WTC11 (cell line): ENCODE measurements around the gene ITGA2B. TPM values are rescaled to one million over a fixed set of nuclear protein-coding genes. Genes with fewer than 3 reads are reported as not detected.

ENCODE experiments used
- ATAC-seq: fragments of 200-7000 bp; cut with Tn5 transposase; 2 replicates; pipeline ENCODE4 v1.10.0; 2021; ENCODE audit warnings: mild to moderate bottlenecking, moderate library complexity
- CTCF ChIA-PET: fragments of 300-600 bp; sonication (Branson Sonifier 250); formaldehyde crosslinking; loops from one replicate; lab custom pipeline; 2021; ENCODE audit warnings: antibody characterized with exemption; lab: Charles Lee
- POLR2A ChIA-PET: fragments of 350-600 bp; sonication (Branson Sonifier 250); formaldehyde crosslinking; loops from one replicate; lab custom pipeline; 2021; ENCODE audit warnings: antibody characterized with exemption; lab: Charles Lee
- DNase-seq: peaks from one replicate; pipeline ENCODE4 v3.0.0; 2021; ENCODE audit warnings: low spot score
- H3K27ac Mint-ChIP-seq: 2 replicates; pipeline ENCODE4 v1.8.0; 2021; ENCODE audit warnings: mixed read lengths
- H3K27me3 Mint-ChIP-seq: 2 replicates; pipeline ENCODE4 v1.8.0; 2021; ENCODE audit warnings: low read depth, mild to moderate bottlenecking, moderate library complexity, mixed read lengths
- H3K36me3 Mint-ChIP-seq: 2 replicates; pipeline ENCODE4 v1.8.0; 2021; ENCODE audit warnings: mixed read lengths
- H3K4me1 Mint-ChIP-seq: 2 replicates; pipeline ENCODE4 v1.8.0; 2022; ENCODE audit warnings: mixed read lengths
- H3K4me3 Mint-ChIP-seq: 2 replicates; pipeline ENCODE4 v1.8.0; 2021; ENCODE audit warnings: mild to moderate bottlenecking, moderate library complexity, mixed read lengths
- H3K9me3 Mint-ChIP-seq: 2 replicates; pipeline ENCODE4 v1.8.0; 2021; ENCODE audit warnings: mixed read lengths
- E2F1 ChIP-seq: sonication (generic); formaldehyde crosslinking; IDR thresholded peaks from 2 replicates; pipeline ENCODE4 v1.8.0; 2022; ENCODE audit warnings: mild to moderate bottlenecking, missing genetic modification reagents
- E2F5 ChIP-seq: sonication (generic); formaldehyde crosslinking; IDR thresholded peaks from 2 replicates; pipeline ENCODE4 v1.8.1; 2022; ENCODE audit warnings: mild to moderate bottlenecking, moderate library complexity, missing genetic modification reagents
- GABPB1 ChIP-seq: sonication (generic); formaldehyde crosslinking; IDR thresholded peaks from 2 replicates; pipeline ENCODE4 v1.8.1; 2023; ENCODE audit warnings: mild to moderate bottlenecking, missing genetic modification reagents
- HMGA2 ChIP-seq: fragments of 250-450 bp; sonication (Bioruptor Pico); IDR thresholded peaks from 2 replicates; pipeline ENCODE4 v1.4.0; 2021; ENCODE audit warnings: mild to moderate bottlenecking, moderate library complexity
- IRF2 ChIP-seq: sonication (generic); formaldehyde crosslinking; IDR thresholded peaks from 2 replicates; pipeline ENCODE4 v1.8.0; 2022; ENCODE audit warnings: low read depth, missing genetic modification reagents, borderline replicate concordance
- JUN ChIP-seq: sonication (generic); formaldehyde crosslinking; IDR thresholded peaks from 2 replicates; pipeline ENCODE4 v1.8.0; 2023; ENCODE audit warnings: mild to moderate bottlenecking, missing genetic modification reagents
- RORB ChIP-seq: fragments of 250-450 bp; sonication (Bioruptor Pico); IDR thresholded peaks from 2 replicates; pipeline ENCODE4 v1.9.0; 2021; ENCODE audit warnings: mild to moderate bottlenecking
- TCF7 ChIP-seq: sonication (generic); formaldehyde crosslinking; IDR thresholded peaks from 2 replicates; pipeline ENCODE4 v1.8.0; 2022; ENCODE audit warnings: mild to moderate bottlenecking, low read depth, missing genetic modification reagents, moderate library complexity
- TEAD1 ChIP-seq: sonication (generic); formaldehyde crosslinking; IDR thresholded peaks from 2 replicates; pipeline ENCODE4 v1.8.0; 2022; ENCODE audit warnings: mild to moderate bottlenecking, missing genetic modification reagents
- USF1 ChIP-seq: sonication (generic); formaldehyde crosslinking; IDR thresholded peaks from 2 replicates; pipeline ENCODE4 v1.8.0; 2022; ENCODE audit warnings: mild to moderate bottlenecking, missing genetic modification reagents
- ZNF138 ChIP-seq: sonication (generic); formaldehyde crosslinking; conservative IDR thresholded peaks from 2 replicates; pipeline ENCODE4 v1.8.1; 2022; ENCODE audit warnings: mild to moderate bottlenecking, moderate library complexity, missing genetic modification reagents
- ZNF281 ChIP-seq: sonication (generic); formaldehyde crosslinking; IDR thresholded peaks from 2 replicates; pipeline ENCODE4 v1.8.0; 2023; ENCODE audit warnings: mild to moderate bottlenecking, missing genetic modification reagents
- ZNF317 ChIP-seq: sonication (generic); formaldehyde crosslinking; IDR thresholded peaks from 2 replicates; pipeline ENCODE4 v1.8.1; 2023; ENCODE audit warnings: low read depth, mild to moderate bottlenecking, moderate library complexity, missing genetic modification reagents, borderline replicate concordance
- ZNF396 ChIP-seq: fragments of 250-450 bp; sonication (Bioruptor Pico); IDR thresholded peaks from 2 replicates; pipeline ENCODE4 v1.8.0; 2021; ENCODE audit warnings: mild to moderate bottlenecking, moderate library complexity, borderline replicate concordance
- total RNA-seq: library from RNA; stranded (reverse); gene quantifications from 3 replicates; pipeline ENCODE4 v1.2.3, GENCODE V29; 2021
- TF ChIP-seq, protein P1 (sequence below): fragments of 250-450 bp; sonication (Bioruptor Pico); IDR thresholded peaks from 2 replicates; pipeline ENCODE4 v1.9.0; 2021; ENCODE audit warnings: mild to moderate bottlenecking
- TF ChIP-seq, protein P2 (sequence below): sonication (generic); formaldehyde crosslinking; IDR thresholded peaks from 2 replicates; pipeline ENCODE4 v1.8.0; 2022; ENCODE audit warnings: mild to moderate bottlenecking, missing genetic modification reagents
- TF ChIP-seq, protein P3 (sequence below): fragments of 200-600 bp; IDR thresholded peaks from 2 replicates; pipeline ENCODE4 v1.8.0; 2022; ENCODE audit warnings: antibody characterized with exemption
- TF ChIP-seq, protein P4 (sequence below): sonication (generic); formaldehyde crosslinking; IDR thresholded peaks from 2 replicates; pipeline ENCODE4 v1.8.1; 2023; ENCODE audit warnings: mild to moderate bottlenecking, missing genetic modification reagents, borderline replicate concordance

ITGA2B gene
- total RNA-seq, 1 experiment from 2014 or later = 21.5 TPM

- TF ChIP-seq ZNF317 (CRISPR knock-in tag) (no peak), USF1 (CRISPR knock-in tag) (peak; percentile 47; the same call in 1 of the 2 replicates), ZNF138 (no peak), IRF2 (0 out of 2 replicates have a peak, but pooled peaks have one; percentile 51), JUN (CRISPR knock-in tag) (peak; percentile 64; the same call in 1 of the 2 replicates)
- TF ChIP-seq, protein P1, sequence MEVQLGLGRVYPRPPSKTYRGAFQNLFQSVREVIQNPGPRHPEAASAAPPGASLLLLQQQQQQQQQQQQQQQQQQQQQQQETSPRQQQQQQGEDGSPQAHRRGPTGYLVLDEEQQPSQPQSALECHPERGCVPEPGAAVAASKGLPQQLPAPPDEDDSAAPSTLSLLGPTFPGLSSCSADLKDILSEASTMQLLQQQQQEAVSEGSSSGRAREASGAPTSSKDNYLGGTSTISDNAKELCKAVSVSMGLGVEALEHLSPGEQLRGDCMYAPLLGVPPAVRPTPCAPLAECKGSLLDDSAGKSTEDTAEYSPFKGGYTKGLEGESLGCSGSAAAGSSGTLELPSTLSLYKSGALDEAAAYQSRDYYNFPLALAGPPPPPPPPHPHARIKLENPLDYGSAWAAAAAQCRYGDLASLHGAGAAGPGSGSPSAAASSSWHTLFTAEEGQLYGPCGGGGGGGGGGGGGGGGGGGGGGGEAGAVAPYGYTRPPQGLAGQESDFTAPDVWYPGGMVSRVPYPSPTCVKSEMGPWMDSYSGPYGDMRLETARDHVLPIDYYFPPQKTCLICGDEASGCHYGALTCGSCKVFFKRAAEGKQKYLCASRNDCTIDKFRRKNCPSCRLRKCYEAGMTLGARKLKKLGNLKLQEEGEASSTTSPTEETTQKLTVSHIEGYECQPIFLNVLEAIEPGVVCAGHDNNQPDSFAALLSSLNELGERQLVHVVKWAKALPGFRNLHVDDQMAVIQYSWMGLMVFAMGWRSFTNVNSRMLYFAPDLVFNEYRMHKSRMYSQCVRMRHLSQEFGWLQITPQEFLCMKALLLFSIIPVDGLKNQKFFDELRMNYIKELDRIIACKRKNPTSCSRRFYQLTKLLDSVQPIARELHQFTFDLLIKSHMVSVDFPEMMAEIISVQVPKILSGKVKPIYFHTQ (CRISPR knock-in tag) = no peak
Measured at GRCh38 chr17:44384823-44385286, 4.6 kb downstream of the ITGA2B start (continued).

DNA sequence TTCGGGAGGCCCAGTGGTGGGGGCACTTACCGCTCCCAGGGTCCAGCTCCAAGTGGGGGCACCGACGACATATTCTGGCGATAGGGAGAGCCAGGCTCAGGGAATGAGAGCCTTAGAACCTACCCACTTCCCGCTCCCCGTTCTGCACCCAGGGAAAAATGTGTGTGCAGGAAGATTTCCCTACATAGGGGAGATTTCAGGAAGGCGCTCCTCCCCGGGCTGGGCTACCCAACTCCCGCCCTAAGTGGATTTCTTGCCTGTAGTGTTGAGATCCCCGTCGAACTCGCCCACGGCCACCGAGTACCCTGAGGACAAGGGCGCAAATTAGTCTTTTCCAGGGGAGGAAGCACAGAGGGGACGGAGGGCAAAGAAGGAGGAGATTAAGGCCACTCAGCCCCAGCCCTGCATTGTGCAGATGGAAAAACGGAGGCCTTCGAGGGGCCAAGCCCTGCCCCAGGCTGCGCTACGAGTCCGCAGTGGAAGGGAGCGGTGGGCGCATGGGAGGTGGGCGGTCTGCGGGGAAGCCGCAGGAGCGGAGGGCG, 5.1 kb downstream of the ITGA2B start:
- no peak overlapping the region for H3K27ac Mint-ChIP-seq
- CTCF ChIA-PET = interaction anchor here (1.0 to 3.1 kb wide), 11 partner anchors 9 to 378 kb away, joined by 3 to 67 read pairs (median 8); partner anchors contain the start of gene FAM171A2
- H3K27me3 Mint-ChIP-seq = peaks cover 59% of the 10 kb centered on the region
- no peaks in the 10 kb centered on the region for H3K9me3 Mint-ChIP-seq
- H3K36me3 Mint-ChIP-seq = no peaks in the 10 kb centered on the region
- peaks cover 15% of the 10 kb centered on the region for H3K4me1 Mint-ChIP-seq
- ATAC-seq (peak; percentile 27), DNase-seq (no peak)
- H3K4me3 Mint-ChIP-seq = peak overlapping the region; percentile 80
- POLR2A ChIA-PET = interaction anchor here (1.2 to 1.6 kb wide), 2 partner anchors 9 to 139 kb away, joined by 4 to 5 read pairs; no protein-coding TSS in a partner anchor
- TF ChIP-seq ZNF396 (CRISPR knock-in tag) = no peak
- TF ChIP-seq E2F5 (CRISPR knock-in tag) = 0 out of 2 replicates have a peak, but pooled peaks have one; percentile 18
- TF ChIP-seq, protein P2, sequence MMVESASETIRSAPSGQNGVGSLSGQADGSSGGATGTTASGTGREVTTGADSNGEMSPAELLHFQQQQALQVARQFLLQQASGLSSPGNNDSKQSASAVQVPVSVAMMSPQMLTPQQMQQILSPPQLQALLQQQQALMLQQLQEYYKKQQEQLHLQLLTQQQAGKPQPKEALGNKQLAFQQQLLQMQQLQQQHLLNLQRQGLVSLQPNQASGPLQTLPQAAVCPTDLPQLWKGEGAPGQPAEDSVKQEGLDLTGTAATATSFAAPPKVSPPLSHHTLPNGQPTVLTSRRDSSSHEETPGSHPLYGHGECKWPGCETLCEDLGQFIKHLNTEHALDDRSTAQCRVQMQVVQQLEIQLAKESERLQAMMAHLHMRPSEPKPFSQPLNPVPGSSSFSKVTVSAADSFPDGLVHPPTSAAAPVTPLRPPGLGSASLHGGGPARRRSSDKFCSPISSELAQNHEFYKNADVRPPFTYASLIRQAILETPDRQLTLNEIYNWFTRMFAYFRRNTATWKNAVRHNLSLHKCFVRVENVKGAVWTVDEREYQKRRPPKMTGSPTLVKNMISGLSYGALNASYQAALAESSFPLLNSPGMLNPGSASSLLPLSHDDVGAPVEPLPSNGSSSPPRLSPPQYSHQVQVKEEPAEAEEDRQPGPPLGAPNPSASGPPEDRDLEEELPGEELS (CRISPR knock-in tag) = 0 out of 2 replicates have a peak, but pooled peaks have one; percentile 19
- TF ChIP-seq JUN (CRISPR knock-in tag) = no peak
- 0 out of 2 replicates have a peak, but pooled peaks have one; percentile 52 for TF ChIP-seq ZNF281 (CRISPR knock-in tag)
- no peak for TF ChIP-seq HMGA2 (CRISPR knock-in tag)
- TF ChIP-seq IRF2 = no peak
- TF ChIP-seq E2F1 = 0 out of 2 replicates have a peak, but pooled peaks have one; percentile 45
- TF ChIP-seq, protein P3, sequence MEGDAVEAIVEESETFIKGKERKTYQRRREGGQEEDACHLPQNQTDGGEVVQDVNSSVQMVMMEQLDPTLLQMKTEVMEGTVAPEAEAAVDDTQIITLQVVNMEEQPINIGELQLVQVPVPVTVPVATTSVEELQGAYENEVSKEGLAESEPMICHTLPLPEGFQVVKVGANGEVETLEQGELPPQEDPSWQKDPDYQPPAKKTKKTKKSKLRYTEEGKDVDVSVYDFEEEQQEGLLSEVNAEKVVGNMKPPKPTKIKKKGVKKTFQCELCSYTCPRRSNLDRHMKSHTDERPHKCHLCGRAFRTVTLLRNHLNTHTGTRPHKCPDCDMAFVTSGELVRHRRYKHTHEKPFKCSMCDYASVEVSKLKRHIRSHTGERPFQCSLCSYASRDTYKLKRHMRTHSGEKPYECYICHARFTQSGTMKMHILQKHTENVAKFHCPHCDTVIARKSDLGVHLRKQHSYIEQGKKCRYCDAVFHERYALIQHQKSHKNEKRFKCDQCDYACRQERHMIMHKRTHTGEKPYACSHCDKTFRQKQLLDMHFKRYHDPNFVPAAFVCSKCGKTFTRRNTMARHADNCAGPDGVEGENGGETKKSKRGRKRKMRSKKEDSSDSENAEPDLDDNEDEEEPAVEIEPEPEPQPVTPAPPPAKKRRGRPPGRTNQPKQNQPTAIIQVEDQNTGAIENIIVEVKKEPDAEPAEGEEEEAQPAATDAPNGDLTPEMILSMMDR = no peak
- TF ChIP-seq GABPB1 (CRISPR knock-in tag) = no peak
- TF ChIP-seq TCF7 (CRISPR knock-in tag) = no peak
- TF ChIP-seq RORB = no peak
- TF ChIP-seq, protein P4, sequence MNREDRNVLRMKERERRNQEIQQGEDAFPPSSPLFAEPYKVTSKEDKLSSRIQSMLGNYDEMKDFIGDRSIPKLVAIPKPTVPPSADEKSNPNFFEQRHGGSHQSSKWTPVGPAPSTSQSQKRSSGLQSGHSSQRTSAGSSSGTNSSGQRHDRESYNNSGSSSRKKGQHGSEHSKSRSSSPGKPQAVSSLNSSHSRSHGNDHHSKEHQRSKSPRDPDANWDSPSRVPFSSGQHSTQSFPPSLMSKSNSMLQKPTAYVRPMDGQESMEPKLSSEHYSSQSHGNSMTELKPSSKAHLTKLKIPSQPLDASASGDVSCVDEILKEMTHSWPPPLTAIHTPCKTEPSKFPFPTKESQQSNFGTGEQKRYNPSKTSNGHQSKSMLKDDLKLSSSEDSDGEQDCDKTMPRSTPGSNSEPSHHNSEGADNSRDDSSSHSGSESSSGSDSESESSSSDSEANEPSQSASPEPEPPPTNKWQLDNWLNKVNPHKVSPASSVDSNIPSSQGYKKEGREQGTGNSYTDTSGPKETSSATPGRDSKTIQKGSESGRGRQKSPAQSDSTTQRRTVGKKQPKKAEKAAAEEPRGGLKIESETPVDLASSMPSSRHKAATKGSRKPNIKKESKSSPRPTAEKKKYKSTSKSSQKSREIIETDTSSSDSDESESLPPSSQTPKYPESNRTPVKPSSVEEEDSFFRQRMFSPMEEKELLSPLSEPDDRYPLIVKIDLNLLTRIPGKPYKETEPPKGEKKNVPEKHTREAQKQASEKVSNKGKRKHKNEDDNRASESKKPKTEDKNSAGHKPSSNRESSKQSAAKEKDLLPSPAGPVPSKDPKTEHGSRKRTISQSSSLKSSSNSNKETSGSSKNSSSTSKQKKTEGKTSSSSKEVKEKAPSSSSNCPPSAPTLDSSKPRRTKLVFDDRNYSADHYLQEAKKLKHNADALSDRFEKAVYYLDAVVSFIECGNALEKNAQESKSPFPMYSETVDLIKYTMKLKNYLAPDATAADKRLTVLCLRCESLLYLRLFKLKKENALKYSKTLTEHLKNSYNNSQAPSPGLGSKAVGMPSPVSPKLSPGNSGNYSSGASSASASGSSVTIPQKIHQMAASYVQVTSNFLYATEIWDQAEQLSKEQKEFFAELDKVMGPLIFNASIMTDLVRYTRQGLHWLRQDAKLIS (CRISPR knock-in tag) = no peak
- 0 out of 2 replicates have a peak, but pooled peaks have one; percentile 9 for TF ChIP-seq TEAD1 (CRISPR knock-in tag)
